Measurements from ENCODE around the gene HSPA12A.

DNA sequence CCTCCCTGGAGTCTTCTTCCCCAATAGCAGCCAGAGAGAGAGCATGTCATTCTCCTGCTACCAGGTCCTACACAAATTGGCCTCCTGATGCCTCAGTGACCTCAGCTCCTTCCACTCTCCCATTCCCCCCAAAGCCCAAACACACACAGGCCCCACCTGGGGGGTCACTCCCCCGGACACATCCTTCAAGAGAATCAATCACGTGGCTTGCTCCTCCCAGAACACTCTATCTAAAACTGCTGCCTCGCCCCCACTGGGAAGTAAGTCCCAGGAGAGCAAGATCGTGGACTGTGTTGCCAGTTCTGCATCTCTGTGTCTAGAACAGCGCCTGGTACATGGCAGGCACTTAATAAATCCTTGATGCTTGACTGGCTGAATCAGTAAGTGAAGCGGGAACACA, 2.5 kb upstream of the HSPA12A start:
- TF ChIP-seq, protein P1, sequence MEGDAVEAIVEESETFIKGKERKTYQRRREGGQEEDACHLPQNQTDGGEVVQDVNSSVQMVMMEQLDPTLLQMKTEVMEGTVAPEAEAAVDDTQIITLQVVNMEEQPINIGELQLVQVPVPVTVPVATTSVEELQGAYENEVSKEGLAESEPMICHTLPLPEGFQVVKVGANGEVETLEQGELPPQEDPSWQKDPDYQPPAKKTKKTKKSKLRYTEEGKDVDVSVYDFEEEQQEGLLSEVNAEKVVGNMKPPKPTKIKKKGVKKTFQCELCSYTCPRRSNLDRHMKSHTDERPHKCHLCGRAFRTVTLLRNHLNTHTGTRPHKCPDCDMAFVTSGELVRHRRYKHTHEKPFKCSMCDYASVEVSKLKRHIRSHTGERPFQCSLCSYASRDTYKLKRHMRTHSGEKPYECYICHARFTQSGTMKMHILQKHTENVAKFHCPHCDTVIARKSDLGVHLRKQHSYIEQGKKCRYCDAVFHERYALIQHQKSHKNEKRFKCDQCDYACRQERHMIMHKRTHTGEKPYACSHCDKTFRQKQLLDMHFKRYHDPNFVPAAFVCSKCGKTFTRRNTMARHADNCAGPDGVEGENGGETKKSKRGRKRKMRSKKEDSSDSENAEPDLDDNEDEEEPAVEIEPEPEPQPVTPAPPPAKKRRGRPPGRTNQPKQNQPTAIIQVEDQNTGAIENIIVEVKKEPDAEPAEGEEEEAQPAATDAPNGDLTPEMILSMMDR (IDR thresholded peaks at IDR 0.05): no peak
- TF ChIP-seq POLR2A (IDR thresholded peaks at IDR 0.05) (no peak), EP300 (IDR thresholded peaks at IDR 0.05) (no peak), POLR2AphosphoS5 (IDR thresholded peaks at IDR 0.05) (no peak)

Measured in sigmoid colon (tissue), 4 donors.